GM18520 (cell line): ENCODE measurements around the gene LGALS3BP.

Experiments
- ATAC-seq: cut with Tn5 transposase; IDR thresholded peaks from one replicate; pipeline ENCODE4 v1.9.1; 2021; ENCODE audit not compliant: unreplicated experiment

Gene LGALS3BP

GRCh38 chr17:78986048-78986648, 6.4 kb upstream of the LGALS3BP start:
- ATAC-seq, result no peak

GRCh38 chr17:78985395-78985794, 5.7 kb upstream of the LGALS3BP start:
- no peak for ATAC-seq

GRCh38 chr17:78981010-78981888, 1.5 kb upstream of the LGALS3BP start:
- ATAC-seq, result no peak

GRCh38 chr17:78980624-78980972, 875 bp upstream of the LGALS3BP start:
- ATAC-seq, result no peak

GRCh38 chr17:78977997-78978973, 1.4 kb downstream of the LGALS3BP start:
- ATAC-seq, result no peak

DNA sequence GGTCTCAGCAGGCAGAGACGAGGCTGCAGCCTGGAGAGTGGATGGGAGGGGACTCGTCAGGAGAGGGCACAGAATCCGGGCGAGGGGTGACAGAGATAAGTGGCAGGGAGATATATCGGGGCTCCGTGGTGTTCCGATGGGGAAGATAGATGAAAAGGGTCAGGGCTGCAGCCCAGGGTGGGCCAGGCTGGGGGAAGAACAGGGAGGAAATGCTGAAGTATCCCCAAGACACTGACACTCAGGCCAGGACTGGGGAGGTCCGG, 2.1 kb downstream of the LGALS3BP start:
- ATAC-seq, result no peak

GRCh38 chr17:78976907-78977680, 2.6 kb downstream of the LGALS3BP start:
- no peak for ATAC-seq

DNA sequence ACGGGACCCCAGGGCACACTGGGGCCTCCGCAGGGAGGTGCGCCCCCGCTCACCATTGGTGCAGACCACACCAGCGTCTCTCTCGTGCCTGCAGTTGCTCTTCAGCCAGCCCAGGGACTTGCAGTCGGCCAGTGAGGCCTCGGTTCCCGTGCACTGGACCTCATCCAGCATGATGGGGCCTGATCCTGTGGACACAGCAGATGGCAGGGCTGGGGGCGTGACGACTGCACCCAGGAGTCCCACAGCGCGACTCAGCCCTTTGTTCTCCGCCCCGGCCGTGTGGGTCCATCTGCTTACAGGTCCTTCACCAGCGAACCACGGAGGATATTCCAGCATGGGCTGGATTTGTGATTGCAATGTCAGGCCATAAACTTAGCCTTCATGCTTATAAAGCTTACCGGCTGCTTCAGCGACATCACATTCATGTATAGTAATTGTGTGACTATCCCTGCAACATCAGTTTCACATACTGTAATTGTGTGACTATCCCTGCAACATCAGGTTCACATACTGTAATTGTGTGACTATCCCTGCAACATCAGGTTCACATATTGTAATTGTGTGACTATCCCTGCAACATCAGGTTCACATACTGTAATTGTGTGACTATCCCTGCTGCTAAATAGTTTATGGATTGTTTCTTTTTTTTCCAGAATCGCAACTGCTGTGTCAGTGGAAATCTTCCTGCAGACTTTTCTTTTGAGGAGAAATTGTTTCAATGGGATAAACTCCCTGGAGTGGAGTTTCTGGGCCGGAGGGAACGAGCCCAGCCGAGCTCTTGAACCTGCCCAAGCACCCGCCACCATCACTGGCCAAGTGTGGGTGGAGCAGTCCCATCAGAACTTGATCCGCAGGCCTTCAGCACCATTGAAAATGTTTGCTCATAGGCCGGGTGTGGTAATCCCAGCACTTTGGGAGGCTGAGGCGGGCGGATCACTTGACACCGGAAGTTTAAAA, 4.8 kb downstream of the LGALS3BP start:
- ATAC-seq, result no peak

- no peak for ATAC-seq
These were observed 5.8 kb downstream of the LGALS3BP start for GRCh38 chr17:78973792-78974520.

DNA sequence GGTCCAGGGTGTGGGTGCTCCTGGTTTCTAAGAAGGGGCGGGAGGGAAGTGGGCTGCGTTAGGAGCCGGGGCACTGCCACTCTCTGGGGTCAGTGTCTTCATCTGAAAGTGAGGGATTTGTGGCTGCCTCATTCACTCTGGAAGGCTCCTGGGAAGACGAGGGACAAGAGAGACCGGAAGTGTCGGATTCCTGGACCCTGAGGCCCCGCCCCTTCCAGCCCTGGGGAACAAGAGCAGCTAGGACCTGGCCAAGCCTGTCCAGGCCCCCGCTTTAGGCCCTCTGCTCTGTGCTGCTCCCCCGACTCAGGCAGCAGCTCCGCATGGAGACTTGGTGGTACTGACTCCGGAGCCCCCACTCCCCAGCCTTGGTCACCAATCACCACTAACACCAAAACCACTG, 6.5 kb downstream of the LGALS3BP start:
- no peak for ATAC-seq

DNA sequence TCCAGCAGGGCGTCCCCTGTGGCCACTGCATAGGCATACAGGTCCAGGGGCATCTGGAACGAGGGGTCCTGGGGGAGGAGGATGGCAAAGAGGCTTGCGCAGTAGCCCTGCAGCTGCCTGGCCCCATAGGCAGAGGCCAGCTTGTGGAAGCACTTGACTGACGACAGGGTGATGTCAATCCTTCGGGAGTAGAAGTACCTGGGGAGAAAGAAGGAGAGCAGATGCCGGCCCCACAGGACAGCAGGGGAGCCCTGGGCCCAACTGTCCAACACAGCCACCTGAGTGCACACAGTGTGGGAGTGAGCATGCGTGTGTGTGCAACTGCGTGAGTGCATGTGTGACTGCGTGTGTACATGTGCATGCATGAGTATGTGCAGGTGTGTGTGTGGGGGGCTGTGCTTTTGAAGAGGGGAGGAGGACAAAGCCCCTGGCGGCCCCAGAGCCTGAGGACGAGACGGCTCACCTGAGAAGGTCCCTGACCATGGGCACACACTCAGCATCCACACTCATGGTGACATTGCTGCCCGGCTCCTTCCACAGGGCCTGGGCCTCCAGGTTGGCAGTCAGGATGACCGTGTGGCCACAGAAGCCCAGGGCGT, 7.1 kb downstream of the LGALS3BP start:
- no peak for ATAC-seq

DNA sequence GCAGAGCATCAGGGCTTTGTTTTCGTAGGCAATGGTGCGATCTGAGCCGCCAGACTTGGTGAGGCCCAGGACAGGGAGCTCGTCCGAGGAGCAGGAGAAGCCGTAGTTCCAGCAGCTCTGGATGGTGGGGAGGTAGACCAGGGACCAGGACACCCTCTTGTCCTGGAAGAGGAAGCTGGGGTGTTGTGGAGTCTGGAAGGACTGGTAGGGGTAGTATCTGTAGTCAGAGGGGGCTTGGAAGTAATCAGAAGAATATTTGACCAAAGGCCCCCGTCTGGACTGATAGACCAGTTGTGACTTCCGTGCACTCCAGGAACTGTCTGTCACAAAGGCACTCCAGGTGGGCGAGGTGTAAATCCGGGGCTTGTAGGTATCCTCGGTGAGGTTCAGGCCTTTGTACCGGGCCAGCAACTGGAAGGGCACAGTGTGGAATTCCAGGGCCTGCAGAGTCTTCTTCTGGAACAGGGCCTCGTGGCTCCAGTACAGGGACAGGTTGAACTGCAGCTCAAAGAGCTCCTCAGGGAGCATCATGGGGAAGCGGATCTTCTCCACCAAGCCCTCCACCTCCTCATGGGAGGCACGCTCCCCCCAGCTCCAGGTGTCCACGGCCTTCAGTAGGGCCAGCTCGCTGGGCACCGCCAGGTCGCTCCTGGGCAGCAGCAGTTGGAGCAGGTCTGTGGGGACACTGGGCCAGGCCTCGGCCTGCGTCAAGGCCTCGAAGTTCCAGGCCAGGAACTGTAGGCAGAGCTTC, 7.8 kb downstream of the LGALS3BP start:
- no peak for ATAC-seq

GRCh38 chr17:78970834-78971755, 8.6 kb downstream of the LGALS3BP start:
- no peak for ATAC-seq

DNA sequence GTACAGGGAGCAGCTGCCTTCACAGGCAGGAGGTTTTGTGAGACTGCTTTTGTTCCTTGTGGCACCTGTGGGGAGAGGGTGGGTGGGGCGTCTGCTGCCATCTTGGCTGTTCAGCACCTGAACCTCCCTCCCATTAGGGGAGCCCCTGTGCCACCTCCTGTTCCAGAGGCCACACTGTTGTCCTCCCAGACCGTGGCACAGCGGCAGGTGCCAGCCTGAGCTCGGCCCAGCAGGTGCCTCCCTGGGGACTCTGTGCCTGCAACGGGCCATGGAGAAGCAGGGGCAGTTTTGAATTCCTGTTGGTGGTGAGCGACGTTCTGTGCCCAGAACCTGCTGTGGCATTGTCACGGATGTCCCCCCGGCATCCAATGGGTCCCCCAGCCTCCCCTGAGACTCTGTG, 9.9 kb downstream of the LGALS3BP start:
- no peak for ATAC-seq

- ATAC-seq, result no peak
These were observed 11.9 kb downstream of the LGALS3BP start for GRCh38 chr17:78967782-78968362.

GRCh38 chr17:78966910-78967600, 12.7 kb downstream of the LGALS3BP start:
- ATAC-seq, result no peak
